GM18907 (cell line): Measurements from ENCODE around the gene BMP8A.

Experiments used
- ATAC-seq: cut with Tn5 transposase; IDR thresholded peaks from one replicate; pipeline ENCODE4 v1.9.1; 2021; ENCODE audit warnings: mild to moderate bottlenecking, moderate library complexity; ENCODE audit not compliant: unreplicated experiment

BMP8A gene

DNA sequence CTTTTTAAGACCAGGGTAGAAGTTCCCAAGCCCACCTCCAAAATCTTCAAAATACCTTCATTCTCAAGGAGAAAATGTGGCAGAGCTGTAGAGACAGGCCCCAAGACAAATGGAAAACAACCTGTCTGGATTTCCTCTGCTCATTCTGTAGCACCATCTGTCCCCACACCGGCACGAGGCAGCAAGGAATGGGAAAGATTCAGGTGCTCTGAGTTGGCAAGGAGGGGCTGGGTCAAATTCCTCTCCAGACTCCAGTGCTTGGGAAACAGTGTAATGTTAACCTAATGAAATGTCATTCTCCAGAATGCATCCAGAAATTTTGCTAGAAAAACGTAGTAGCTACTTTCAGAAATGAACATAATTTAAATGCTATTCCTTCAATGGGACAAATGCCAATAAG lies 75.9 kb downstream of the BMP8A start:
- no peak for ATAC-seq

DNA sequence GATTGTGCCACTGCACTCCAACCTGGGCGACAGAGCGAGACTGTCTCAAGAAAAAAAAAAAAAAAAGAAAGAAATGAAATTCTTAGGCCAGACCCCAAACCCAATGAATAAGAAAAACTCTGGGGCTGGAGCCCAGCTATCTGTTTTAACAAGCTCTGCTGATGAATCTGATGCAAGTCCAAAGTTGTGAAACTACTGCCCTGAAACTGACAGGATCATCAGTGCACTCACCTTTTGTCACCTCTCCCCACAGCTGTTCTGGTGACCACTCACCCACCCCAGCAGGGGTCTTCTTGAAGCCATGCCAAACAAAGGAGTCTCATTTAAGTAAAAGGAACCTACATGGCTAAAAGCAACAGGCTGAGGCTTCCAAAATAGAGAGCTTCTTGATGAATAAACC lies 76.8 kb downstream of the BMP8A start:
- no peak for ATAC-seq

DNA sequence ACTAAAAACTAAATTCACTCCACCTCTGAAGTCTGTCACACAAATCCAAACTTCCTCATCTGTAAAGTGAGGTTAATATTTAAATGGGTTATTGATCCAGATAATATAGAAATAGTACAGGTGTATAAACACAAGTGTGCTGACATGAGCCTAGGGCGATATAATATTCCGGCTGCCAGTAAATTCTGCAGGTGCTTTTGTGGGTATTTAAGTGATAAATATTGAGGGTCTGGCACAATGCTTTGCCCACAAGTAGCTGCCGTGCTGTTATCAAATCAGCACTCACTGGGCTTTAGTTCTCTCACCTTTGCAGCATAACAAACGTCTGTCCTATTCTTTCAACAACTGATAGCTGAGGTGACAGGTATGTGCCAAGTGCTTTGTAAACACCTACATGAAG lies 77.6 kb downstream of the BMP8A start:
- no peak for ATAC-seq

DNA sequence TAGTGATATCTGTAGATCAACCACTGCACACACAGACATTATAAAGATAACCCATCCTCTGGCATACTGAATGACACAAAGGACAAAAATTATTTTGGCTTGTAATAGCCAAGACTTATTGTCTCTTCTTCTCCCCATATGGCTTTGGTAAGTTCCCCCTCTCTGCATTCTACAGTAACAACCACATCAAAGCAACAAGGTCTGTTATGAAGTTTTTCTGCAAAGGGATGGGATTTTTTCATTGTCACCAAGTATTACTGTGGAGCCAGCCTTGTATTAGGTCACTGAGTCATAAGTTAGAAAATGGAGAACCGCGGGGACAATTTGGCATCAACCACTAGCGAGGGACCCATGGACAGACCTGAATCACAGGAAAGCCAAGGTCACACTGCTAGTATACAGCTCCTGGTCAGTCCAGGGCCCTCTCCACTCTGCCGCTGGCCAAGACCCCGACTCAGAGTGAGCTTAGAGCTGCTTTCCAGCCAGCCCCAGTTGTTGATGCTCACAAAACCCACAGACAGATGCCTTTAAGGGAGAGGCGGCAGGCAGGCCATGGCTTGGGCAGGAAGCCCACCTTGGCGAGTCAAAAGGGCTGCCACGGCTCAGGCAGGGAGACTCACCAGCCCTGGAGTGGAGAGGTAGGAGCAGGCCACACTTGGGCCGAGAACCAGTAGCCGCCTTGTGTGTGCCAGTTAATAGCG lies 79.2 kb downstream of the BMP8A start:
- ATAC-seq: no peak

DNA sequence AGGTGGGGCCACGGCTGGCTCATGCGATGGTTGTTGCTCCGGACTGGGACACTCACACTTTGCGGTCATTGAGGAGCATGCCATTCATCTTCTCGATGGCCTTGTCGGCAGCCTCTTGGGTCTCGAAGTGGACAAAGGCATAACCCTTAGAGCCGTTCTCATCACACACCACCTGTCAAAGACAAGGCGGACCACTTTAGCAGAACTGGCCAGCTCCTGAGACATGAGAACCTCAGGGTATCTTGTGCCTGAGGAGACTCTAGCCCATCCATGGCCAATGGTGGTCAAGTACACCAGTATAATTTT lies 79.7 kb downstream of the BMP8A start:
- ATAC-seq: no peak

DNA sequence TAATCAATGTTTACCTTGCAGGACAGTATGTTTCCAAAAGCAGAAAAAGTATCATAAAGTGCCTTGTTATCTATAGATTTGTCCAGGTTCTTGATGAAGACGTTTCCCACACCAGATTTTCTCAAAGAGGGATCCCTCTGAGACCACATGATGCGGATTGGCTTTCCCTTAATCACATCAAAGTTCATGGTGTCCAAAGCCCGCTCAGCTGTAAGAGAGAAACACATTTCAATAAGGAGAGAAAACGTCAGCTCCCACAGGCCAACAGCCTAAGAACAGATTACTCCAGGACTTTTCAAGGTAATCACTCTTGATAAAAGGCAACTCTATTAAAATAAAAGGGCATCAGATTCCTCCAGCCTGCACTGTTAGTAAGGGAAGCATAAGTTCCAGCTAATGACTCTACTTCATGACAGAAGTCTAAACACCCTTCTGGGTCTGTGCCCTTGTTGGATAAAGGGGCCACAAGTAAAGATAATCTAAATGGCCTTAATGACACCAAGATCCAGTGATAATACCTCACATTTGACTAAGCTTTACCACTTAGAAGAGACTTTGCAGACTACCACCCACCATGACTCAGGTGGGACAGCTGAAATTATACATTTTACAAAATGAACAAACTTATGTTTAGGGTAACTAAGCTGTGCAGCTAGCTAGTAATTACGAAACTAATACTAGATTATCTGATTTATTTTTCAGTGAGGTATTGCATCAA lies 81.1 kb downstream of the BMP8A start:
- no peak for ATAC-seq

DNA sequence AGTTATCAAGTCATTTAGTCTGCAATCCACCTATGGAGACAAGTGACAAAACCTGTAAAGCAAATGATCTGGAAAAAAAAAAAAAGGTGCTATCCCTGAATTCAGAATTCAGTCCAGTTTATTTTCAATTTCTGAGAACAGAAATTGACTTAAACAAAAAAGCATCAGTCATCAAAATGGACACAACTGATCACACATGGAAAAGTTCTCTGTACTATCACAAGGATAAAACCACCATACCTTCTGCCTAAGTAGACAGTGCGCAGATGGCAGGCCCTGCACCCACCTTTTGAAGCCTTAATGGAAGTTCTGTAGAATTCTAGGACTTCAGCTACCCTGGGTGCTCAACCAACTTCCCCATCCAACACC lies 81.6 kb downstream of the BMP8A start:
- ATAC-seq: no peak

DNA sequence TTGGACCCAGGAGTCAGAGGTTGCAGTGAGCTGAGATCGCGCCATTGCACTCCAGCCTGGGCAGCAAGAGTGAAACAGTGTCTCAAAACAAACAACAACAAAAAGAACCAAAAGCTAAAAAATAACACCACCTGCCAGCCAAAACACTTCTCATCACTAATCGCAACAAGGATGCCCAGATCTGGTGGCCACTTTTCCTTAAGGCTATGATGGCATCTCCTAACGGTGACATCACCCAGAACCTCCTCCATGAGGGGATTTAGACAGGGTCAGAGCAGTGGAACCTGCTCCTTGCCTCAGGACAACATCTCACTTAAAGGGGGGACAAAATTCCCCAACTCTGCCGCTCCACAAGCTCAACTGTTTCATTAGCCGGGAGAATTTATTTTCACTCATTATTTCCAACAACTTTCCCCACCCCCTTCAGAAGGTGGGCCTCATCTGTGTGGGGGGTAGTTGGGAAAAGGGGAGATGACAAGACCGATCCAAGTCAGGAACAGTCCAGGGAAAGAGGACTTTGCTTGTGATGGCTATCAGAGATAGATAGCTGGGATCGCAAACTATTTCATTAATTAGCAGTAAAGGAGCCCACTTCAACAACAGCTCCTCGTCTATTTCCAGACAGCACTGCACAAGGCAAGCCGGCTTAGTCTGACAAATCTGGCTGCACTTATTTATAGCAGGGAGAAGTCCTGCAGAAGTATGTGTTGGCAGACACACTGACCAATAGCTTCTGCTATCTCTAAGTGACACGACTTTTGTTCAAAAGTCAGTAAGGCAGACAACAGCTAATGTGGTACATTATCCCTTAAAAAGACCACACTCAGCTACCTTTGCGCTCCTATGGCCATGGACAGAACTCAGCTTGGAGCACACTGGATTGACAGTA lies 82.5 kb downstream of the BMP8A start:
- no peak for ATAC-seq

DNA sequence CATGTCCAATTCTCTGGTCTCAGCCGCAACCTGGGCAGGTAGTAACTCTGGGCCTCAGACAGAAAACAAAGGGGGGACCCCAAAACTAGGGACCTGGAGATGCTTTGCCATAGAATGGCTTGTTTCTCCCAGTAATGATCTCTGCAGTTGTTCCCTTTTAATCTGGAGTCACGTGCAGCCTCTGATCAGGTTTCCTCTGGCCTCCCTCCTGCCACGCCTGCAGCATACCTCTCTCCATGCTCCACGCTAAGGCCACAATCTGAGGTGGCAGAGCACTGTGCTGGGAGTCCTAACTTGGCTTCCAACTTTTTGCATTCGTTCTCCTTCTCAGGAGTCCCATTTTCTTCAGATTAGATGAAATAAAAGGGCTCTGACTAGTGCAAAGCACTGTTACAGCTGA lies 83.2 kb downstream of the BMP8A start:
- ATAC-seq: no peak
